ENCODE results near the gene TANK. TPM values are rescaled to one million over a fixed set of nuclear protein-coding genes. Genes with fewer than 3 reads are reported as not detected.
A peak's percentile ranks its signal among the peaks of the same experiment; 100 is the strongest.

Gene TANK
- total and polyA plus RNA-seq, 2 experiments from 2014 or later: 27.7 to 35.4 TPM

GRCh38 chr2:161111531-161111930, 48.7 kb upstream of the TANK start:
- Histone ChIP-seq H3F3A (replicated peaks; ENCODE audit: low read depth) (no peaks in the 10 kb centered on the region), H3K9me2 (ENCODE audit: insufficient read depth) (no peaks in the 10 kb centered on the region), H3K27me3 (ENCODE audit: insufficient read depth) (no peaks in the 10 kb centered on the region), H3K4me3 (no peak overlapping the region), H3K27ac (ENCODE audit: low read depth) (no peak overlapping the region), H3K79me2 (replicated peaks; ENCODE audit: insufficient read depth) (no peaks in the 10 kb centered on the region), H2AFZ (no peak overlapping the region; the same call in 1 of the 2 replicates), H3K36me3 (ENCODE audit: insufficient read depth) (no peaks in the 10 kb centered on the region), H4K20me1 (replicated peaks; ENCODE audit: insufficient read depth) (no peaks in the 10 kb centered on the region), H3K4me1 (ENCODE audit: insufficient read depth) (peaks cover 23% of the 10 kb centered on the region), H3K4me2 (peak overlapping the region; percentile 8; the same call in 1 of the 2 replicates)
- no peak for TF ChIP-seq CREB1 (CRISPR knock-in tag; IDR thresholded peaks at IDR 0.05; ENCODE audit: low read depth)
- TF ChIP-seq NANOG (IDR thresholded peaks at IDR 0.05; ENCODE audit: borderline replicate concordance): no peak
- TF ChIP-seq ZNF462 (CRISPR knock-in tag; IDR thresholded peaks at IDR 0.05): no peak
- TF ChIP-seq EZH2phosphoT487 (IDR thresholded peaks at IDR 0.05; ENCODE audit: unreplicated experiment): no peak
- TF ChIP-seq ETS1 (IDR thresholded peaks at IDR 0.05): no peak
- TF ChIP-seq, protein P1, sequence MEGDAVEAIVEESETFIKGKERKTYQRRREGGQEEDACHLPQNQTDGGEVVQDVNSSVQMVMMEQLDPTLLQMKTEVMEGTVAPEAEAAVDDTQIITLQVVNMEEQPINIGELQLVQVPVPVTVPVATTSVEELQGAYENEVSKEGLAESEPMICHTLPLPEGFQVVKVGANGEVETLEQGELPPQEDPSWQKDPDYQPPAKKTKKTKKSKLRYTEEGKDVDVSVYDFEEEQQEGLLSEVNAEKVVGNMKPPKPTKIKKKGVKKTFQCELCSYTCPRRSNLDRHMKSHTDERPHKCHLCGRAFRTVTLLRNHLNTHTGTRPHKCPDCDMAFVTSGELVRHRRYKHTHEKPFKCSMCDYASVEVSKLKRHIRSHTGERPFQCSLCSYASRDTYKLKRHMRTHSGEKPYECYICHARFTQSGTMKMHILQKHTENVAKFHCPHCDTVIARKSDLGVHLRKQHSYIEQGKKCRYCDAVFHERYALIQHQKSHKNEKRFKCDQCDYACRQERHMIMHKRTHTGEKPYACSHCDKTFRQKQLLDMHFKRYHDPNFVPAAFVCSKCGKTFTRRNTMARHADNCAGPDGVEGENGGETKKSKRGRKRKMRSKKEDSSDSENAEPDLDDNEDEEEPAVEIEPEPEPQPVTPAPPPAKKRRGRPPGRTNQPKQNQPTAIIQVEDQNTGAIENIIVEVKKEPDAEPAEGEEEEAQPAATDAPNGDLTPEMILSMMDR (conservative IDR thresholded peaks at IDR 0.05; ENCODE audit: low read depth in 2 of 2): no peak
- TF ChIP-seq ZNF331 (CRISPR knock-in tag; IDR thresholded peaks at IDR 0.05; ENCODE audit: low read depth): no peak
- no peak for TF ChIP-seq STAT1 (IDR thresholded peaks at IDR 0.05; ENCODE audit: unreplicated experiment)
- TF ChIP-seq EZH2 (IDR thresholded peaks at IDR 0.05; ENCODE audit: low read depth, unreplicated experiment): no peak
- TF ChIP-seq POLR2AphosphoS5 (IDR thresholded peaks at IDR 0.05; ENCODE audit: low read depth): no peak
- no peak for TF ChIP-seq REST (IDR thresholded peaks at IDR 0.05; ENCODE audit: unreplicated experiment)
- no peak for TF ChIP-seq ZNF114 (CRISPR knock-in tag; IDR thresholded peaks at IDR 0.05)
- TF ChIP-seq JUNB (IDR thresholded peaks at IDR 0.05; ENCODE audit: unreplicated experiment): no peak
- Mint-ChIP-seq H3K4me1 (peaks cover 30% of the 10 kb centered on the region), H3K36me3 (ENCODE audit: low read depth) (no peaks in the 10 kb centered on the region), H3K9me3 (no peaks in the 10 kb centered on the region), H3K4me3 (no peak overlapping the region), H3K27ac (no peak overlapping the region), H3K27me3 (ENCODE audit: insufficient read depth, low read depth, poor library complexity) (peaks cover 3% of the 10 kb centered on the region)
- ATAC-seq (no peak), DNase-seq (ENCODE audit: low spot score) (no peak)
